ENCODE data around the gene MCTP2. TPM values are rescaled to one million over a fixed set of nuclear protein-coding genes. Genes with fewer than 3 reads are reported as not detected.

MCTP2 gene
- total and polyA plus RNA-seq, 2 experiments from 2014 or later = 8.1 to 23.3 TPM

DNA sequence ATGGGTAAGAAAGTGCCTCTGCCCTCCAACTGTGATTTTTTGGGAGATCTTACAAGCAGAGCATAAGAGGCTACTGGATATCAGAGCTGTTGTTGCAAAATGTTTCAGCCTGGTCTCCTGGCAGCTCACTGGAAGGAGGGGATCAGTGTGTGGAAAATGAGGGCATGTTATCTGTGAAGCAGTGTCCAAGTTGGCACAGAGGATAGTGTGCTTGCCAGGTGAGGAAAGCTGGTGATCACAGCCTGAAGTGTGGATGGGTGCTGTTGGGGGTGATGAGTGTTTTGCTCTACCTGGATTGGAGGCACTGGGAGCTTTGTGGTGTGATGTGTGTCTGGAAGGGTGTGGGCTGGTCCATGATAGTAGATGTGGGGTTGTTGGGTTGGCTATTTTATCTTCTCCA, 69.3 kb downstream of the MCTP2 start:
- no peaks in the 10 kb centered on the region for H3K9me3 ChIP-seq (ENCODE audit: low read depth)
- no peaks in the 10 kb centered on the region for H3K36me3 ChIP-seq (replicated peaks; ENCODE audit: insufficient read depth, low read depth)
- H3K27me3 ChIP-seq = no peaks in the 10 kb centered on the region
- H3K27ac ChIP-seq = no peak overlapping the region
- H2AFZ ChIP-seq = no peak overlapping the region
- H3K4me3 ChIP-seq = no peak overlapping the region
- H3K79me2 ChIP-seq = no peaks in the 10 kb centered on the region
- H3K4me1 ChIP-seq (ENCODE audit: insufficient read depth) = no peaks in the 10 kb centered on the region
- no peak overlapping the region for H3K4me2 ChIP-seq
- H4K20me1 ChIP-seq (ENCODE audit: insufficient read depth, poor library complexity, severe bottlenecking) = no peaks in the 10 kb centered on the region
- no peak for DNase-seq (ENCODE audit: low spot score)
- TF ChIP-seq, protein P1, sequence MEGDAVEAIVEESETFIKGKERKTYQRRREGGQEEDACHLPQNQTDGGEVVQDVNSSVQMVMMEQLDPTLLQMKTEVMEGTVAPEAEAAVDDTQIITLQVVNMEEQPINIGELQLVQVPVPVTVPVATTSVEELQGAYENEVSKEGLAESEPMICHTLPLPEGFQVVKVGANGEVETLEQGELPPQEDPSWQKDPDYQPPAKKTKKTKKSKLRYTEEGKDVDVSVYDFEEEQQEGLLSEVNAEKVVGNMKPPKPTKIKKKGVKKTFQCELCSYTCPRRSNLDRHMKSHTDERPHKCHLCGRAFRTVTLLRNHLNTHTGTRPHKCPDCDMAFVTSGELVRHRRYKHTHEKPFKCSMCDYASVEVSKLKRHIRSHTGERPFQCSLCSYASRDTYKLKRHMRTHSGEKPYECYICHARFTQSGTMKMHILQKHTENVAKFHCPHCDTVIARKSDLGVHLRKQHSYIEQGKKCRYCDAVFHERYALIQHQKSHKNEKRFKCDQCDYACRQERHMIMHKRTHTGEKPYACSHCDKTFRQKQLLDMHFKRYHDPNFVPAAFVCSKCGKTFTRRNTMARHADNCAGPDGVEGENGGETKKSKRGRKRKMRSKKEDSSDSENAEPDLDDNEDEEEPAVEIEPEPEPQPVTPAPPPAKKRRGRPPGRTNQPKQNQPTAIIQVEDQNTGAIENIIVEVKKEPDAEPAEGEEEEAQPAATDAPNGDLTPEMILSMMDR (IDR thresholded peaks at IDR 0.05; ENCODE audit: poor library complexity) = no peak
- TF ChIP-seq EZH2 (IDR thresholded peaks at IDR 0.05; ENCODE audit: borderline replicate concordance) (no peak), EZH2phosphoT487 (IDR thresholded peaks at IDR 0.05; ENCODE audit: low read depth, severe bottlenecking, unreplicated experiment) (no peak)
- H3K9me2 ChIP-seq (replicated peaks; ENCODE audit: insufficient read depth) = no peaks in the 10 kb centered on the region

DNA sequence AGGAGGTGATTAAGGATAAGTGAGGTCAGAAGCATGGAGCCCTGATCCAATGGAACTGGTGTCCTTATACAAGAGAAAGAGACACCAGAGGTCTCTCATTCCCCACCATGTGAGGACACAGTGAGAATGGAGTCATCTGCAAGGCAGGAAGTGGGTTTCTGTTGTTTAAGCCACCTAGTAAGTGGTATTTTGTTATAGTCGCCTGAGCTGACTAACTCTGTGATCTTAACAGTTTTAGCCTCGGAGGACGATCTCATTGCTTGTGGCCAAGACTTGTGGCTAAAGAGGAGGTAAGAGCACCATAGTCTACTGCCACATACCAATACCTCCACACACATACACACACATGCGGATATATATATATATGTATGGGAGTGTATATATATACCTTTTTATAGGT, 73.8 kb downstream of the MCTP2 start:
- no peaks in the 10 kb centered on the region for H3K9me2 ChIP-seq (replicated peaks; ENCODE audit: insufficient read depth)
- no peak overlapping the region for H3K4me3 ChIP-seq
- H3K27ac ChIP-seq = no peak overlapping the region
- no peaks in the 10 kb centered on the region for H4K20me1 ChIP-seq (ENCODE audit: insufficient read depth, poor library complexity, severe bottlenecking)
- H3K27me3 ChIP-seq = no peaks in the 10 kb centered on the region
- no peaks in the 10 kb centered on the region for H3K9me3 ChIP-seq (ENCODE audit: low read depth)
- no peaks in the 10 kb centered on the region for H3K36me3 ChIP-seq (replicated peaks; ENCODE audit: insufficient read depth, low read depth)
- no peak overlapping the region for H3K4me2 ChIP-seq
- TF ChIP-seq, protein P1 (IDR thresholded peaks at IDR 0.05; ENCODE audit: poor library complexity) = no peak
- TF ChIP-seq EZH2 (IDR thresholded peaks at IDR 0.05; ENCODE audit: borderline replicate concordance) (no peak), EZH2phosphoT487 (IDR thresholded peaks at IDR 0.05; ENCODE audit: low read depth, severe bottlenecking, unreplicated experiment) (no peak)
- WGBS (ENCODE audit: low lambda C conversion rate, missing lambda C conversion rate) = 96% methylated on average over 4 of the region's 4 CpGs
- no peaks in the 10 kb centered on the region for H3K79me2 ChIP-seq
- no peak for DNase-seq (ENCODE audit: low spot score)
- no peak overlapping the region for H2AFZ ChIP-seq
- H3K4me1 ChIP-seq (ENCODE audit: insufficient read depth) = no peaks in the 10 kb centered on the region

DNA sequence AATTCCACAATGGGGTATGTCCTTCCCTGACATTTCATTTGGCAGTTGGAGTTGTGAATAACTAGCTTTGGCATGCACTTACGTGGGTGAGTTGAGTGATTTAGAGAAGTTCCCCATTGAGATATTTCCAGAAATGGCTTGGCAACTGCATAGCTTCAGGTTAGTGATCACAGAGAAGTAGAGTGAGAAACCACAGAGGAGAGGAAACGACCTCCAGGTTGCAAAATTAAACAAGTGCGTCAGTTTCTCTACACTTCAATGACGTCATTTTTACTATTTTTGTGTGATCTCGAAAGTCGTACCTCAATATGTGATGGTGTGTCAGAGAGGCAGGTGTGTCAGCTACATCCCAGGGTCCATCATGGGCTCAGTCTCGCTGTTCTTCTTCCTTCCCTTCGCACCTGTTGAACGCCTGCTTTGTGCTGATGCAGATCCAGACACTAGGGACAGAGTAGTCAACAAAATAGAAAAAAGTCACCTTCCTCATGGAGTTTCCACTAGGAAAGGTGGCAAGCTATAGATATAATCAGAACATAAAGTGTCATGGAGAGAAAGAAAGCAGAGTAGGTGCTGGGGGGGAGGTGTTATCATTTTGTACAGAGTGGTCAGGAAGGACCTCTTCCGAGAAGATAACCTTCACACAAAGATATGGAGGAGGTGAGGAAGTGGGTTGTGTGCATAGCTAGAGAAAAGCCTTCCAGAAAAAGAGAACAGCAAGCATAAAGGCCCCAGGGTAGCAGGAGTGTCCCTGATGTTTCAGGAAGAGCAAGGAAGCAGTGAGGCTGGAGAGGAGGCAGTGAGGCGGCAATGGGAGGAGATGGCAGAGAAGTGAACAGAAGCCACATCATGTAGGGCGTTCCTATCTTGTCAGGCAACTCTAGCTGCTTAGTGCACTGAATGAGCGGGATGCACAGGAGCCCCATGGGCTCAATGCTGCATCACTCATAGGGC, 75.6 kb downstream of the MCTP2 start:
- TF ChIP-seq, protein P1 (IDR thresholded peaks at IDR 0.05; ENCODE audit: poor library complexity) = no peak
- no peak for TF ChIP-seq EZH2phosphoT487 (IDR thresholded peaks at IDR 0.05; ENCODE audit: low read depth, severe bottlenecking, unreplicated experiment)
- TF ChIP-seq EZH2 (IDR thresholded peaks at IDR 0.05; ENCODE audit: borderline replicate concordance) = no peak
- WGBS (ENCODE audit: low lambda C conversion rate, missing lambda C conversion rate) = 90% methylated on average over 13 of the region's 13 CpGs
- Histone ChIP-seq H3K36me3 (replicated peaks; ENCODE audit: insufficient read depth, low read depth) (no peaks in the 10 kb centered on the region), H3K9me3 (ENCODE audit: low read depth) (no peaks in the 10 kb centered on the region), H4K20me1 (ENCODE audit: insufficient read depth, poor library complexity, severe bottlenecking) (no peaks in the 10 kb centered on the region), H3K4me1 (ENCODE audit: insufficient read depth) (no peaks in the 10 kb centered on the region), H3K4me2 (no peak overlapping the region), H3K9me2 (replicated peaks; ENCODE audit: insufficient read depth) (no peaks in the 10 kb centered on the region), H3K79me2 (no peaks in the 10 kb centered on the region), H3K4me3 (no peak overlapping the region), H3K27ac (no peak overlapping the region), H3K27me3 (no peaks in the 10 kb centered on the region), H2AFZ (no peak overlapping the region)
- no peak for DNase-seq (ENCODE audit: low spot score)
